GM18511 (cell line): ENCODE measurements around the gene CFHR2.
"Not testable (repeated sequence)": the region's sequence is repeated elsewhere in the genome, so short reads cannot be mapped to it uniquely, and the experiment has no call there.

Source experiments
- ATAC-seq: cut with Tn5 transposase; IDR thresholded peaks from one replicate; pipeline ENCODE4 v1.9.1; 2021; ENCODE audit warnings: mild to moderate bottlenecking, moderate library complexity; ENCODE audit not compliant: unreplicated experiment

CFHR2 gene

DNA sequence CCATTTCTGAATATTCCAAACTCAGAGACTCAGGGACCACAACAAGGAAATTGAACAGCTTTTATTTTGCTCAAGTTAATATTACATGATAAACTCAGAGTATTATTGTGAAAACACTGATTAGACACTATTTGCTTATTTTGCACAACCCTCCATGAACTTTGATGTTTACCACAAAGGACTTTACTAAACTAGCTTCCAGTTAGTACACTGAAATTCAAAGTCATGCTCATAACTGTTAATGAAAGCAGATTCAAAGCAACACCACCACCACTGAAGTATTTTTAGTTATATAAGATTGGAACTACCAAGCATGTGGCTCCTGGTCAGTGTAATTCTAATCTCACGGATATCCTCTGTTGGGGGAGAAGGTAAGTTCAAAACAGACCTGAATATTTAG lies at the start of gene CFHR2:
Gene CFHR2 (plus strand): TSS at position 171 of the 400 bp plus-strand sequence. CDS start 143 bp downstream, at position 314.
- not testable (repeated sequence) for ATAC-seq

DNA sequence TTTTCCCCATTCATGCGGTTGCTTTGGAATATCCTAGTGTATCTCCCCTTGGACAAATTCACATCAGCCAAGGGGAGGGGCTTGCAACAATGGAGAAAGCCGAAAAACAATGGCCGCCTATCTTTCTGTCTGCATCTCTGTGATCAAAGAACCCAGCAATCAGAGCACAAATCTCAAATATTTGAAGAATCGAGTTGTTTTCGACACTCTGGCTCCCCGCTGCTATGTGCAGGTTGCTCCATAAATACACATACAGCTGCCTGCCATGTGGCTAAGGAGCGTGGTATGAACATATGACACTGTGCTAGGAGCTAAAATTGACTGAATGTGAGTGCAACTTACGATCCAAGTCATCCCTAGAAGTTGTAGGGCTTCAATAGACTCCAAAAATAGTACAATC lies 47.2 kb upstream of the CFHR2 start:
- no peak for ATAC-seq

GRCh38 chr1:196897158-196897828 lies 46.2 kb upstream of the CFHR2 start:
- ATAC-seq = no peak

- ATAC-seq = no peak
Observed at GRCh38 chr1:196902344-196902743, 41.2 kb upstream of the CFHR2 start.

DNA sequence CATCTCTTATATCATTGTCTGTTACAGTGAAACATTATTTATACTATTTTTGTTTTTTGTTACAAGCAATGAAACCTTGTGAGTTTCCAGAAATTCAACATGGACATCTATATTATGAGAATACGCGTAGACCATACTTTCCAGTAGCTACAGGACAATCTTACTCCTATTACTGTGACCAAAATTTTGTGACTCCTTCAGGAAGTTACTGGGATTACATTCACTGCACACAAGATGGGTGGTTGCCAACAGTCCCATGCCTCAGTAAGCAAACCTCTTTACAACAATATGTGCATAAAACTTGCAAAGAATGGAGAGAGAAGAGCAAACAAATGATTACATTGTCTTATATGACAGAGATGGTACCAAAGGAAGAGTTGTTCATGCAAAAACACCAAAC lies 33.3 kb upstream of the CFHR2 start:
- ATAC-seq = no peak

DNA sequence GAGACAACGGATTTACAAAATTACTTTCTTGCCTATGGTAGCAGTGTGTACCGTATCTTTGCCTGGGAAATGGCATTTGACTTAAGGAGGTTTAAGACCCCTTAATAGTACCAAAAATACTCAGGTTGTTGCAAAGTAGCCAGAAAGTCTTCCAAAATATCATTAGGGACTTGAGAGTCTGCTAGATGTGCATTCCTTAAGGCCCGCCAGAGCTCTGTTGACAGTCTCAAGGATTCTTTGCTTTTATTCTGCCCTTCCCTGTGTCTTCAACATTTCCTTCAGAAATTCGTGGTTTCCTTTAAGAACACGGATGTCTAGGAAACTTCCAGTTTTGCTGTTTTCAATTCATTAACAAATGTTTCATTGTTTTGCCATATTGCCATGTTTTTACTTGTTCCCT lies 31.3 kb upstream of the CFHR2 start:
- ATAC-seq = not testable (repeated sequence)

DNA sequence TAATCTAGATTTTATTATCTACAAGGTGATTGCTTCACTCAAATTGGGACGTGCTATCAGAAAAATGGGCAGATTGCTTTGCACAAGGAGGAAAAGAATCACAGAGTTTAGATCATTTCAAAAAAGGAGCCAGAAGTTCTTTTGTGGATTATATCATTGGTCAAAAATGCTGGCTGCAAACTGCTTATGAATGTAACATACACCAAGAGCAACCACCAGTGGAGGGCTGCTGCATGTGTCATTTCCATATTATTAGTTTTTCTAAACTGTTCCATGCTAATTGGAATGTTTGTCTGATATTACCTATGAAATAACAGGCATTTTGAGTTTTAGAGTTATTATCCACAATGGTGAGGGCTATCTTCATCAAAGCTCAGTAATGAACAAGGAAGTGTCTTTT lies 16.7 kb upstream of the CFHR2 start:
- not testable (repeated sequence) for ATAC-seq

GRCh38 chr1:196932853-196933252 lies 10.7 kb upstream of the CFHR2 start:
- ATAC-seq = not testable (repeated sequence)

GRCh38 chr1:196933531-196934189 lies 9.9 kb upstream of the CFHR2 start:
- no peak for ATAC-seq

DNA sequence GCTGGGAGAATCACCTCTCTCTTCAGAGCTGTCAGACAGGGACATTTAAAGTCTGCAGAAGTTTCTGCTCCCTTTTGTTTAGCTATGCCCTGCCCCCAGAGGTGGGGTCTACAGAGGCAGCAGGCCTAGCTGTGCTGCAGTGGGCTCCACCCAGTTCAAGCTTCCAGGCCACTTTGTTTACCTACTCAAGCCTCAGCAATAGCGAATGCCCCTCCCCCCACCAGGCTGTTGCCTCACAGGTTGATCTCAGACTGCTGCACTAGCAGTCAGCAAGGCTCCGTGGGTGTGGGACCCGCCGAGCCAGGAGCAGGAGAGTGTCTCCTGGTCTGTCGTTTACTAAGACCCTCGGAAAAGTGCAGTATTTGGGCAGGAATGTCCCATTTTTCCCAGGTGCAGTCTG lies 2.1 kb upstream of the CFHR2 start:
- ATAC-seq = not testable (repeated sequence)

- ATAC-seq = peak; percentile 91
Observed at GRCh38 chr1:196951711-196952394, 8.3 kb downstream of the CFHR2 start.

DNA sequence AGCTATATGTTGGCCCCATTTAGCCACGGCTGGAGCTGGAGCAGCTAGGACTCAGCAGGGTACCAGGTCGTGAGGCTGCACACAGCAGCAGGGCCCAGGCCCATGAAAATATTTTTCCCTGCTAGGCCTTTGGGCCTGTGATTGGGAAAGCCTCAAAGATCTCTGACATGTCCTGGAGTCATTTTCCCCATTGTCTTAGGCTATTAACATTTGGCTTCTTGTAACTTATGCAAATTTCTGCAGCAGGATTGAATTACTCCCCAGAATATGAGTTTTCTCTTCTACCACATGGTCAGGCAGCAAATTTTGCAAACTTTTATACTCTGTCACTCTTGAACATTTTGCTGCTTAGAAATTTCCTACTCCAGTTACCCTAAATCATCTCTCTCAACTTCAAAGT lies 11.2 kb downstream of the CFHR2 start:
- no peak for ATAC-seq

- ATAC-seq = no peak
Observed at GRCh38 chr1:196955926-196956325, 12.4 kb downstream of the CFHR2 start.

DNA sequence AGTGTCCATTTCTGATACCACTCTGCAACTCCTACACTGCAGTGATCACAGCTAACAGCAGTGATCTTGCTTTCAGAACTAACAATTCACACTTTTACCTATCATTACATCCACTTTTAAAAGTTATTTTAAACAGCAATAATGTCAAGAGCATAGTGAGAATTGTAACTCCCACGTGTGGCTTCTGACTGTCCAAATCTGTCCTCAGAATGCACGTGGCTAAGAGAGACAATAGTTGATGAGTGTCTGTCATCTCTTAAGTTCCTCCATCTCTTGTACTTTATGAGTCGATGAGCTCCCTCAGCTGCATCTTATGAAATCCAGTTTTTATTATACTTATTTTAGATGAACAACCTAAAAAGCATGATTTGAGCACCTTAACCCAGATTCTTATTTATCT lies 17.3 kb downstream of the CFHR2 start:
- ATAC-seq = peak; percentile 71

DNA sequence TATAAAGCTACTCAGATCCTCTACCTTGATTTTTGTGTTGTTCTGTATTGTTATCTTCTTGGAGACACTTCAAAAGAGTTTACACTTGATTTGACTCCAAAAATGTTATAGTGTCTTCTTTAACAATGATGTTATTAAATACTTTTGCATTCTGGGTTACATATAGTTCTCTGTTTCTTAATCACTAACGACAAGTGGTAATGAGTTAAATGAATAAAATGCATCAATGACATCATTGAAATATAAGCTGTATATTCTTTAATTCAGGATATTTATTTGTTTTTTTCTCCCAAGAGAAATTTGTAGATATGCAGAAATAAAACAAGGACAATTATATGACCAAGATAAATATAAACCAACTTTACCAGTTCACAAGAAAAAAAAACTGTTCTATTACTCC lies 26.6 kb downstream of the CFHR2 start:
- ATAC-seq = no peak

DNA sequence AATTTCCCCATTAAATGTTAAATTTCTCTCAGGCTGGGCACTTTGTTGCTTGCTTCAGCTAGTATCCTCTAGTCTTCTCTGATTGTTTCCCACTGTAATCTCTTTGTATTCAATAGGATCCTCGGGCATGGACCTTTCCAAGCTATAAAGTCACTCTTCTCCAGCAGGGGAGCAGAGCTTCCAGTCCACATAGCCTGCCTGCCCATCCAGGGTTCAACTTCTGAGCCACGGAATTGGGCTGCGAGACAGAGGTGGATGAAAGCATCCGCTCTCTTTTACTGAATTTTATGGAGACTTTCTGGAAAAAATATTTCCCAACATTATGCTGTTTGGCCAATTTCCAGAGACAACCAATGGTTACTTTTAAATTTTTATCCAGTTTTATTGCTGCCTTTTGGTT lies 32.7 kb downstream of the CFHR2 start:
- no peak for ATAC-seq

- ATAC-seq = no peak
Observed at GRCh38 chr1:196977278-196977677, 33.7 kb downstream of the CFHR2 start, which contains the start of gene CFHR5. TSS of gene CFHR5 (plus strand) at chr1:196977556. CDS start at chr1:196977665, 109 bp downstream.

DNA sequence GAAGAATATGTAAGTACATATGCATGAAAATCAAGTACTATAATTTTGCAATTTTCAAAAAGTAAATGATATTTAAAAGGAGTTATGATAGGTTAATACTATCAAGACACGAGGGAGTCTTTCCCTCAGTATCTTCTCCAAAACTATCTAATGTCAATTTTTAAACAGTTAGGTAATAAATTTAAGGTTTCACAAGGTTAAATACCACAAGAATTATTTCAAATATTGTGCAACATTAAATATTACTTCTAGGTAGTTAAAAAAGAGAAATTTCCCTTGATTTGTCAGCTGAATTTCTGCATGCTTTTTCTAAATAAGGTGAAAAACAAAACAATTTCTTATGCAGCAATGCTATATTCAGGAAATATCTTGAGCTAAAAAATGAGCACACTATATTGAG lies 37.3 kb downstream of the CFHR2 start:
- ATAC-seq = no peak

GRCh38 chr1:196982247-196982646 lies 38.7 kb downstream of the CFHR2 start:
- not testable (repeated sequence) for ATAC-seq

GRCh38 chr1:196991919-196992651 lies 48.5 kb downstream of the CFHR2 start:
- not testable (repeated sequence) for ATAC-seq

DNA sequence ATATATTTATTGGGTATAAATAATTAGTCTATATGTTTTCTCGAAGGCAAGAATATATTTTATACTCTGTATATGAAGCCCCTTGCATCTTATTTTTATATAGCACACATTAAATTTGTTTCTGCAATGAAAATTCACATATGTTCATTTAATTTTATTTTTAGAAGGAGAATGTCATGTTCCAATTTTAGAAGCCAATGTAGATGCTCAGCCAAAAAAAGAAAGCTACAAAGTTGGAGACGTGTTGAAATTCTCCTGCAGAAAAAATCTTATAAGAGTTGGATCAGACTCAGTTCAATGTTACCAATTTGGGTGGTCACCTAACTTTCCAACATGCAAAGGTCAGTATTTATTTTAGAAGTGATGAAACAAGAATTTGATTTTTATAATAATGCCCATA lies 50.4 kb downstream of the CFHR2 start:
- no peak for ATAC-seq
